GM18870 (cell line): Measurements from ENCODE around the gene USP12.

Experiments
- ATAC-seq: cut with Tn5 transposase; IDR thresholded peaks from one replicate; pipeline ENCODE4 v1.9.1; 2021; ENCODE audit warnings: moderate library complexity; ENCODE audit not compliant: unreplicated experiment

The USP12 gene

GRCh38 chr13:27186295-27186694 lies 14.7 kb upstream of the USP12 start:
- no peak for ATAC-seq

DNA sequence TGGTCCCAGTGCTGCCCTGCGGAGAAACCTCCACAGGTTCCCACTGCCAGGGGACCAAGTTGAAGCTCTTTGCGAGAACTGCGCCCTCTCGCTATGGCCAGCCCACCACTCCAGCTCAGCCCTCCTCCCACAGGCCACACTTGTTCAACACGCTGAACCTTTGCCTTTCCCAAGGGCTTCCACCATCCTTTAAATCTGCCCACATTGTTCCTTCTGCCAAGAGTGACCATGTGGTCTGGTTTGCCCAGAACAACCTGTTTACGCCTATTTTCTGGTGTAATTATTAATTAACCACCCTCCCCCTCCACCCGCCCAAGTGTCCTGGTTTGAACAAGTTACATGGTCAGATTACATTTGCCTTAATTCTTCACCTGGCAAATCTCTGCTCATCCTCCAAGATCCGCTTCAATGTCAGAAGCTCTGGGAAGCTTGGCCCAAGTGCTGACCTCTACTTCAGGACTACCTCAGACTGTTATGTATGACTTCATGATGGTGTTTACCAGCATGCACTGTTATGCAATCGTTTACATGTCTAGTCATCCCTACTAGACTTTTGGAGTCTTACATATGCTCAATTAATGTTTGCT lies 12.0 kb upstream of the USP12 start:
- ATAC-seq, result no peak

DNA sequence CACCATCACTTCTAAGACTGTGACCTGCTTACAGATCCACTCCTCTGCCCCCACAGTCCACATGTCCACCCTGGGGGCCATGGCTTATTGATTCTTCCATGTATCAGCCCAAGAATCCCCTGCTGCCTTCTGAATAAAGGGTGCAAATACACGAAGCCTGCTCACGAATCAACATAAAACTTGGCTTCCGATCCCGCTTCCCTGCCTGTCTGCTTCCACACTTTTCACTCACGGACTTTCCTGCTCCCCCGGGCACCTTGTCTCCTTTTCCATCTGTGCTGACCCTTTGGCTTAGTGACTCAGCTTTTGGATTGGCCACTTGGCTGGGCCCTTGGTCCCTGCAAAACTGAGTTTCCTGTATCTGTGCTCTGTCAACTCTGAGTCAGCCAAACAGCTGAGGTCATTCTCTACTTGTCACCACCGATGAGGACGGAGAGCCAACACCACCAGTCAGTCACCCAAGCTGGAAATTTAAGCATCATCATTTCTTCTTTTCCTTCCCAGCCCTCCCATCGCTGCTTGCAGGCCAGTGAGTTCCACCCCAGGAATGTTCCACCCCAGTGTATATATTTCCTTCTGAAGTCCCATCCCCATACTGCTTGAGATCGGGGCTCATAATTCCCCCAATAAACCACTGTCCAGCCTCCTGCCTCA lies 11.4 kb upstream of the USP12 start:
- ATAC-seq, result no peak

DNA sequence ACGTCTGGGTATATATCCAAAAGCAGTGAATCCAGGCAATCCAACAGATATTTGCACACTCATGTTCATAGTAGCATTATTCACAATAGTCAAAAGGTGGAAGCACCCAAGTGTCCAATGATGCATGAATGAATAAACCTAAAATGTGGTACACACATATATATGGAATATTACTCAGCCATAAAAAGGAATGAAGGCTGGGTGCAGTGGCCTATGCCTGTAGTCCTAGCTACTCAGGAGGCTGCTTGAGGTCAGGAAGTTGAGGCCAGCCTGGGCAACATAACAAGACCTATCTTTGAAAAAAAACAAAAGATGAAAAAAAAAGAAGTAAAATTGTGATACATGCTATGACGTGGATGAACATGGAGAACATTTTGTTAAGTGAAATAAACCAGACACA lies 10.4 kb upstream of the USP12 start:
- no peak for ATAC-seq

- no peak for ATAC-seq
Measured at GRCh38 chr13:27177852-27178251, 6.2 kb upstream of the USP12 start.

DNA sequence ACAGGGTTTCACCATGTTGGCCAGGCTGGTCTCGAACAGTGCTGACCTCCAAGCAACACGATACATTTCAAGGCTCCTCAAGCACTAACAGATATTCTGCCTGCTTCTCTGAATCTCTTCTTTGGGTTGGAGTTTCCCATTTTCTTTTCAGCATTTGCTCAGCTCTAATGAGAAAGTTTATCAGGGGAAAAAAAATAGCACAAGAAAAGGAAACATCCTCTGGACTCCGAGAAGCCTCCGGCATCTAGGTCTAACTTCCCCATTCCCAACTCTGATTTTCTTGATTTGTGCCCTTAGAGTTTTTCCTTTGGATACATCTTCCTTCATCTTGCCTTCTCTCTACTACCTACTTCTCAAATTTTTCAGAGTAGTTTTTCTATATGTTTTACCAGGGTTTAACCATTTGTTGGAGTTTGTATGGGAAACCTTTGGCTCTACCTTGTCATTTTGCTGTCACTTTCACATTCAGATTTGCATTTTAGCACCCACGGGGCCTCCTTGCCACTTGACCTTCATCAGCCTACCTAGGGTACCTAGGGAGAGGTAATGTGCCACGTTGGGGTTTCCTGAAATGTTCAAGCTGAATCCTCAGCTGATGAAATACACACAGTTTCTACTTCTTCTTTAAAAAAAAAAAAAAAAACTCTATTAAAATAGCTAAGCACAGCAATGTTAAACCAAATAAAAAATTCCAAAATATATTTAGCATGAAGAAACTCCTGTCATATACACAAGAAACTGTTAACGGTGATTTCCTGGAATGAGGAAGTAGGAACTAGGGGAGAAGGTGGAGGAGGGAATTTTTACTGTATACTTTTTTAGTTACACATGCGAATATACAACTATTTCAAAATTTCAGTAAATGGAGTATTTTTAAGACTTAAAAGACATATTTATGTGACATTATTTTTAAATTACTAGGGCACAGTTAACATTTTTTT lies 5.1 kb upstream of the USP12 start:
- no peak for ATAC-seq

DNA sequence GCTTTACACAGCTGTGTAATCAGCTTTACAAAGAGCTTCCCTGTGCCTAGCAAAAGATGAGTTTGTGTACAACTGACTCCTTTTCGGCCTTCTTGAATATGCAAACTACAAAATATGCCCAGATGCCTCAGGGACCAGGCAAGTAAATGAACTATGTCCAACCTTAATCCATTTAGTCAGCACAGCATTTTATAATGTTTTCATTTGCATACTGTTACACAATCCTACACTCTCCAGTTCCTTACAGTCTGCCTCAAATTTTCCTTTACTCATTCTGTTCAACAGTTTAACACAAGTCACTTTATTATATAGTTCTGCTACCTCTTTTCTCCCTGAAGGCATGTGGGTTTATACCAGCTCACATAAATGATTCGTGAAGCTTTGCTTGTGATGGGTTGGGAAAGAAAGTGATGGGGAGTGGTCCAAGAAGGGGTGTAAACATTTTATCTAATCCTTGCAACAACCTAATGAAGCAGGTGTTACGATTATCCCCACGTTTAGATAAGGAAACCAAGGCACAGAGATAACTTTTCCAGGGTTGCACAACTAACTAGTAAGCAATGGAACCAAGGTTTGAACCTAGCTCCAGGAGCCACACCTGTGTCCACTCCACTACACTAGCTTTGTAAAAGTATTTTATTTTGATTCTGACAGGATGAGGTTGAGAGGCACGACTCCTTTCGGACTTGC lies 3.3 kb upstream of the USP12 start:
- ATAC-seq, result no peak

DNA sequence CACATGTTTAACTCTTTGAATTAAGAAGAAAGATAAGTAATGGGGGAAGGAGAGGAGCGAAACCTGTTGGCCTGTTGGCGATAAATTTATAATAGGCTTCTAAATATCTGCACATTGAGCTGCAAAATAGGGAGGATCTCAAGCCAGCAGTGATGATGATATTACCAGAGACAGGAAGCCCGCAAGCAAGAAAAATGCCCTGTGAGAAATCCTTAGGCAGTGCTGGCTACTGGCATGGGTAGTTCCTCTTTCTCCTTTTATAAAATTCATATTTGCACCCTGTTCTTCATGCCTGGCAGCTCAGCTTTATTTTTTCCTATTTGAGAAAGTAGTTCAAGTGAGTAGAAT lies 858 bp upstream of the USP12 start:
- no peak for ATAC-seq

DNA sequence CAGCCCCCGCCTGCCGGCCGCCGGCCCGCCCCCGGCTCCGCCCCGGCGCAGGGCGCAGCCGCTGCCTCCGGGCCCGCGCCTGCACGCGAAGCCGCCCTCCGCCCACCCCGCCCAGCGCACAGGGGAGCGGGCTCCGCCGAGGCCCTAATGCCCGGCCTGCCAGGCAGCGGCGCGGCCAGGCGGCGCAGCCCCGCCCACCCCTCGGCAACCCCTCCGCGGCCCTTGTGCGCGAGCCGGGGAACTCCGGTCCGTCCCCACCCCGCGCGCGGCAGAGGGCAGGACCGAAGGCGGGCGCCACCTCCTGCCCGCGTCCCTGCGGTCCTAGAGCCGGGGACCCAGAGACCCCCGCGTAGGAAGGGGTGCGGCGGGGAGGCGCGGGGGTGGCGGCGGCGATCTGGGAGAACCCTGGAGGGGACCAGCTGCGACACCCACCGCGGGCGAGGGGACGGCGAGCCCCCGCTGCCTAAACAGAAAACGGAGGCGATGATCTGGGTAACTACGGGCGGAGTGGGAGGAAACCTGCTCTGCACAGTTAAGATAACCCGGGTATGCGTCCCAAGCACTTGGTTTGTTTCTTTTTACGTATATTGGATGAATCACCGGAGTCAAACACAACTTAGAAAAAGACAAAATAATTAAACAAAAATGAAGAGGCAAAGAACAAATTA lies 350 bp upstream of the USP12 start:
- ATAC-seq, result peak; percentile 34

- no peak for ATAC-seq
Measured at GRCh38 chr13:27170516-27171243, 931 bp downstream of the USP12 start.

- ATAC-seq, result no peak
Measured at GRCh38 chr13:27170221-27170515, 1.4 kb downstream of the USP12 start.

DNA sequence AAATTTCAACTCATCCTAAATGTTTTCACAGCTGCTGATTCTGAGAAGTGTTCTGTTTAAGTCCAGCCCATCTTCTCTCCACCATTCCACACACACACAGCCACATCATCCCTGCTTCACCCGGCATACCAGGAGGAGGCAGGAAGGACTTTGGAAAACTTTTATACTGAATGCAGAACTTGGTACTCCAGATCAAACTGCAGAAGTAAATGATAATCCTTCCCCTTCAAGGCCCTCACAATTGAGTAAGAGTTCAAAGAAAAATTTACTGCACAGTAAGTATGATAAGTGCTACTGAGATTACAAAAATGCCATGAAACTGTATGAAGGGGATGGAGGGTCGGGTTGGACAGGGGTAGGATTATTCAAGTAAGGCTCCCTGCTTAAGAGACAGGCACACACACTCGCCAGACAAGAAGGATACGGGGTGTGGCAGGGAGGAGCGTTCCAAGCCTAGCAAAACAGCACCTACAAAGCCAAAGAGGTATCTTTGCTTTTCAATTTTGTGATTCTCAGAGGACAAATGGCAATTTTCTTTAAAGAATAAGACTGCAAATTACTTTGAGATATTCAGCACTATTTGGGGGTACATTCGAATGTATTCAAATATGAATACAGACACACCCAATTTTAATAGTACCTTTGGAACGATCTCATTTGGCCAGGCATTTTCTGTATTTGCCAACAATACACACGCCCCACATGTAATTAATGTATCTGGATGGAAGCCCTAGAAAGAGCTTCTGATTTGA lies 2.5 kb downstream of the USP12 start:
- no peak for ATAC-seq

DNA sequence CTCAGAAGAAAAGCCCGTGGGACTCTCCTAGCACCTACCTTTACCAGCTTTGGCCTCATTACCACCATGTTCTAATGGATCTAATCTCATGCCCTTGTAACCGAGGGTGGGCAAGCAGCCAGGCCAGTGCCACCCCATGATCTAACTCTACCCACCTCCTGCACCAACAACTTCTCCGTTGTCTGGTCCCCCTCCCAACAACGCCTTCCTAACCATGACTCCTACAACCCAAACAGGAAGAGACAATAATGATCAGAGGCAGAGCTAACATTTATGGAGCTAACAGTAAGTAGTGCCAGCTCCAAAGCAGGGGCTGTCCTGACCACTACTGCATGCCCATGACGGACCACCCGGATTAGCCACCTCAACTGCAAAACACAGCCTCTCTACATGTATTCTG lies 3.5 kb downstream of the USP12 start:
- ATAC-seq, result no peak

DNA sequence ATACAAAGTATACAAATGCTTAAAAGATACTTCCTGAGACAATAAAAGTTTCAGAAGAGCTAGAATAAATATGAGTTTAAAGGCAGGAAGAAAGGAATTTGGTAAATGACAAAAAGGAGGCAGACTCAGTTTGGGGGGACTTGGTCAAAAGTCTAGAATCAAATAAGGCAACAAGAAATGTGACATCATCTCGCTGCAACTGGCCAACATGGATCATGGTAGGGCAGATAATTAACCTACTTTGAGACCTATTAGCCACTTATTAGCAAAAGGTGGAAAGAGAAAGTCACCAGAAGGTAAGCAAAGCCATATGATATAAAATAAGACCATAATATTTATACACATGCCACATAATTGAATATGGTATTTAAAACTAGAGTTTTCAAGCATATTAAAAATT lies 5.3 kb downstream of the USP12 start:
- no peak for ATAC-seq

GRCh38 chr13:27161980-27162379 lies 9.6 kb downstream of the USP12 start:
- no peak for ATAC-seq

DNA sequence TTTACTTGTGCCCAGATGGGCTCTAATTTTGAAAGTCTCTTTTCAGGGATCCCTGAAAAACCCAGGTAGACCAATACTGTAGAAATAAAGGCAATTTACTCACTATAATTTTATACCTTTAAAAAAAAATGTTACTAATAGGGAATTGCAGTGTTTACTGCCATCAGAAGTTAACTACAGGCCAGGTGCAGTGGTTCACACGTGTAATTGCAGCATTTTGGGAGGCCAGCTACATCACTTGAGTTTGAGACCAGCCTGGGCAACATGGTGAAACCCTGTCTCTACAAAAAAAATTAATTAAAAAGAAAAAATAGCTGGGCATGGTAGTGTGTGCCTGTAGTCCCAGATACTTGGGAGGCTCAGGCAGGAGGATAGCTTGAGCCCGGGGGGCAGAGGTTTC lies 10.2 kb downstream of the USP12 start:
- ATAC-seq, result no peak

DNA sequence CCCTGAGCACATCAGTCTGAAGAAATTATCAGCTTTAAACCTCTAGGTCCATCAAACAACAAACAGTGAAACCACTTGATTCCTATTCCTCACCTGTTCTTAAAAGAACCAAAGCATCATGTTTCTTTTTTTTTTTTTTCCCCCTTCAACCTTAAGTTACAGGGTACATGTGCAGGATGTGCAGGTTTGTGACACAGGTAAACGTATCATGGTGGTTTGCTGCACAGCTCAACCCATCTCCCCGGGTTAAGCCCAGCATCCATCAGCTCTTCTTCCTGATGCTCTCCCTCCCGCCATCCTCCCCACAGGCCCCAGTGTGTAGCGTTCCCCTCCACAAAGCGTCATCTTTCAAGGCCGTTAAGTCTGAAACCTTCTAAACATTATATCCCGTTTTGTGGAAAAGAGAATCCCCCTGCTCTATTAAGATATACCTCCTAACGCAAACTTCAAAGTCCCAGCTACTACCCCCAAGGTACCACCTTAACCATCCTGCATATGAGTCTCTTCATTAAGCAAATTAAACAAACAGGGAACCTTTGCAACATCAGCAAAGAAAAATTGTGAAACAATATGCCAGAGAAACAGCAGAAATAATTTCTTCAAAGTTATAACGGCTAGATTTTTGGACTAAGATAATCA lies 10.8 kb downstream of the USP12 start:
- ATAC-seq, result no peak

GRCh38 chr13:27159806-27160563 lies 11.6 kb downstream of the USP12 start:
- no peak for ATAC-seq

DNA sequence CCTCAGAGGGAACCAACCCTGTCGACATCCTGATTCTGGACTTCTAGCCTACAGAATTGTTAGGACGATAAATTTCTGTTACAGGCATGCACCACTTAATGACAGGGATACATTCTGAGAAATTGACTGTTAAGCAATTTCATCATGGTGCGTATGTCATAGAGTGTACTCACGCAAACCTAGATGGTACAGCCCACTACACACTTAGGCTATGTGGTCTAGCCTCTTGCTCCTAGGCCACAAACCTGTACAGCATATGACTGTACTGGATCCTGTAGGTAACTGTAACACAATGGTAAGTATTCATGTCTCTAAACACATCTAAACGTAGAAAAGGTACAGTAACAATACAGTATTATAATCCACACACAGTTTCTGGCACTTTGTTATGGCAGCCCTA lies 13.3 kb downstream of the USP12 start:
- ATAC-seq, result no peak
